Middle frontal gyrus (tissue), 1 donor: ENCODE results near the gene GPR4.
A peak's percentile ranks its signal among the peaks of the same experiment; 100 is the strongest.
"Not testable (repeated sequence)": the region's sequence is repeated elsewhere in the genome, so short reads cannot be mapped to it uniquely, and the experiment has no call there.

Experiments used
- DNase-seq: peaks from one replicate; pipeline ENCODE4 v3.0.0-alpha.2; 2015; ENCODE audit warnings: low spot score; ENCODE audit errors: extremely low spot score

GPR4 gene

DNA sequence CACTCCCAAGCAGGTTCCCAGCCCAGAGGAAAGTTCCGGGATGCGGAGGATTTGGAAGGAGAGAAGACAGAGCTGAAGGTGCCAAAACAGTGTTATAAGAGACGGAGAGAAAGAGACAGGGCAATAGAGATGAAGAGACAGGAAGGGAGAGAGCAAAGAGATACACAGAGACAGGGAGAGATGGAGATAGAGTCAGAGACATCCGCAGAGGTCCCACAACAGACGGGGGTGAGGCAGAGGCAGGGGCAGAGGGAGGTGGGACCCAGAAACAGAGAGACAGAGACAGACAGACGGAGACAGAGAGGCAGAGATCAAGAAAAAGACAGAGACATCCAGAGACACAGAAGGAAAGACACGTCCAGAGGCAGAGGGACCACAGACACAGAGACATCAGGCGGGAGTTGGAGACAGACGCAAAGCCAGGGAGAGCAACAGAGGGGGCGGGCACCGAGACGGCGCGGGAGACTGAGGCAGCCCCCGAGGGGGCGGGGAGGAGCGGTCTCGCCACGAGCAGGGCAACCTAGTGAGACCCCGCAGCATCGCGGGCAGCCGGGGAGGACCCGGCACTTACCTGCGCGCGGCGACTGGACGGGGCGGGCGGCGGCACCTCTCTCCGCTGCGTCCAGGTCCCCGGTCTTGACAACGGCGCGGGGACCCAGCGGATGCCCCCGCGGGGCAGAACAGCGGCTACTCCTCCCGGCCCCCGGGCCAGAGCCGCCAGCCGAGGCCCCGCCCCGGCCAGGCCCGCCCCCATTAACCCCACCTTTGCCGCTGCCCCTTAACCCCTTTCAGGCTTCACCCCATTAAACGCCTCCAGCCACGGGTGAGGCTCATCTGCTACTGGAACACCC, at the start of gene GPR4:
GPR4 (minus strand) TSS at position 689 of the 851 bp plus-strand sequence. CDS start 10,346 bp downstream, outside the sequence.
- no peak for DNase-seq

GRCh38 chr19:45650722-45651121, 48.7 kb upstream of the GPR4 start:
- no peak for DNase-seq

- no peak for DNase-seq
These were observed 44.3 kb upstream of the GPR4 start for GRCh38 chr19:45646345-45646698.

DNA sequence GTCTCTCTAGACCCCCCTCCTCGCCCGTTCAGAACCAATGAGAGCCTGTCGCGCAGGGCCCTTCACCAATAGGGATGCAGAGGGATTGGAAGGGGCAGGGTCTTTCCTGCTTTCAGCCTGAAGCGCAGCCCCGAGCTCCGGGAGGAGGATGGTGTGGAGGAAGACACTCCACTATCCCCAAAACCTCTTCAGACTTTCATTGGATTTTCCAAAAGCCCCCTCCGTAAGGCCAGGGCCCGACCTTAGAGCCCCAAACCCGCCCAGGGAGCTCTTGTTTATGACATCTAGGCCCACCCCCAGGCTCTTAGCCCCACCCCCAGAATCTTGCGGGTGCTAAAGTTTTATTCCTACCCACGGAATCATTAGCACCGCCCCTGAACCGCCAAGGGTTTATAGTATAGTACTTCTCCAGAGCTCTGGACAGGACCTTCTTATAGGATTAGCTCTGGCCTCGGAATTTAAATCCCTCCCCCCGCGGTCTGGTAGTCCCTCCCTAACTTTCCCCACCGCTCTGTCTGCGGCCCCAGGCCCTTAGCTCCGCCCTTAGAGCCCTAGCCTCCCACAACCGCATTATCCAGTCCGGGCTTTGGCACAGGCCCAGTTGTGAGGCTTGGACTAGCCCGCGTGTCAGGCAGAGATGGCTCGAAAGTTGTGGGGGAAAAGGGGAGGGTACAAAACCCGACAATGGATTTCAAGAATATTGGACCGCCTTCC, 43.8 kb upstream of the GPR4 start:
- peak; percentile 91 for DNase-seq

- DNase-seq = peak; percentile 95
These were observed 43.1 kb upstream of the GPR4 start for GRCh38 chr19:45645068-45645630.

- no peak for DNase-seq
These were observed 42.1 kb upstream of the GPR4 start for GRCh38 chr19:45643927-45644771.

GRCh38 chr19:45643024-45643926, 41.3 kb upstream of the GPR4 start:
- peak; percentile 75 for DNase-seq

- no peak for DNase-seq
These were observed 39.5 kb upstream of the GPR4 start for GRCh38 chr19:45641274-45642105.

DNA sequence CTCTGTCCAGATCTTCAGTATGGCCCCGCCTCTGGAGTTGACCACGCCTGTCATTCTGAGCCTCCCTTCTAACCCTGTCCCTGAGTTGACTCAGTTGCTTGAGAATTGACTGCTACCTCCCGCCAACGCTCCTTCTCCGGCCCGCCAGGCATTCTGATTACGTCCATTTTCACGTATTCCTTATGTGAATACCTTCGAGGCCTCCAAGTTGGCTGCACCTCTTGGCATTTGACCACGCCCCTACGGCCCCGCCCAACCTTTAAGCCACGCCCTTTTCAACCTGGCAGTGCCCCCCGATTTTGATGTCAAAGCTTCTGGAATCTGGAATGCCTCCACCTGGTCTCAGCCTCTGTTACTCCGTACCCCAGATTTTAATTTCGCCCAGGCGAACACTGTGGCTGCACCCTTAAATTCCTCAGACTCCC, 38.8 kb upstream of the GPR4 start:
- DNase-seq = no peak

DNA sequence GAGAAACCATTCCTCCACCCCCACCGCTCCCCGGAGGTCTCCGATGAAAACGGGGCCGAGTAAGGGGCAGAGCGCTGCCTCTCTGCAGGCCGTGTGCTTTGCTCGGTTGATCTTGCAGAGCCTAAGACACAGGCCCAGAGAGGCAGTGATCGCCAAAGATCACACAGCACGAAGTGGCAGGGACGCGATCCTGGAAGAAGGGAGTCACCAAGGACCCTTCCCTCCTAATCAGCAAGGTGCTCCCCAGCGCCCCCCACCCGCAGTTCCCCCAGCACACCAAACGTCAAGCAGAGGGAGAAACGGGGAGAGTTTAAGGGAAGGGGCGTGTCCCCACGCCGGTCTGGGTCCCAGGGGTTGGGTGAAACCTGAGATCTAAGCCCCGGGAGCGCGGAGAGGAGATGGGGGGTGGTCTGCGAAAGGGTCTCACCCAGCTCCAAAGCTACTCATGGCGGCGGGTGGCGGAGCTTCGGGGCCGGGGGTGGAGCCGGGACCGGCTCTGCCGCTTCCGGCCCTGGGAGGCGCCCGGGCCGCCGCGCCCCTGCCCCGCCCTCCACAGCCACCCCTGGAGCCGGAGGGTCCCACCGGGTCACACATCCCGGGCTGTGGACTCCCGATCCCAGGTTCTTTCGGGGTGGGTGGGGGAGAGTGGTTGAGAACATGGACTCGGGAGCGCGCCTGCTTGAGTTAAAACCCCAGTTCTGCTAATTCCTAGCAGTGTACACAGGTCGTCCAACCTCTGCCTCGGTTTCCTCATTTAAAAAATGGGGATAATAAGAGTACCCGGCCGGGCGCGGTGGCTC, 37.1 kb upstream of the GPR4 start, which contains the start of gene EML2:
EML2 (minus strand) TSS at position 468 of the 800 bp plus-strand sequence; CDS start at position 447, 21 bp downstream.
- DNase-seq = no peak

GRCh38 chr19:45637890-45638667, 36.1 kb upstream of the GPR4 start:
- DNase-seq = no peak

- DNase-seq = no peak
These were observed 34.9 kb upstream of the GPR4 start for GRCh38 chr19:45636902-45637301.

DNA sequence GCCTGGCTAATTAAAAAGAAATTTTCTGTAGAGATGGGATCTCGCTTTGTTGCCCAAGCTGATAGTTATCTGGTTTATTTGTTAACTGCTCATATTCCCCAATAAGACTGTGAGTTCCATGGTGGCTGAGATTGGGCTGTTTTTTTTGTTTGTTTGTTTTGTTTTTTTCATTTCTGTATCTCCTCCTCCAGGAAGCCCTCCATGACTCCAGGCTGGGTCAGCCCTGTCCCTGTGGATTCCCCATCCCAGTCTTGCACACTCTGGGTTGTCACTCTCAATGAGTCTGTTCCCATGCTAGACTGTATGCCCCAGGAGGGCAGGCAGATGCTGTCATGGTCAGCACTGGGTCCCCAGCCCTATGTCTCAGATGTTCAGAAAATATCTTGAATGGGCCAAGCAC, 34.3 kb upstream of the GPR4 start:
- DNase-seq = no peak

DNA sequence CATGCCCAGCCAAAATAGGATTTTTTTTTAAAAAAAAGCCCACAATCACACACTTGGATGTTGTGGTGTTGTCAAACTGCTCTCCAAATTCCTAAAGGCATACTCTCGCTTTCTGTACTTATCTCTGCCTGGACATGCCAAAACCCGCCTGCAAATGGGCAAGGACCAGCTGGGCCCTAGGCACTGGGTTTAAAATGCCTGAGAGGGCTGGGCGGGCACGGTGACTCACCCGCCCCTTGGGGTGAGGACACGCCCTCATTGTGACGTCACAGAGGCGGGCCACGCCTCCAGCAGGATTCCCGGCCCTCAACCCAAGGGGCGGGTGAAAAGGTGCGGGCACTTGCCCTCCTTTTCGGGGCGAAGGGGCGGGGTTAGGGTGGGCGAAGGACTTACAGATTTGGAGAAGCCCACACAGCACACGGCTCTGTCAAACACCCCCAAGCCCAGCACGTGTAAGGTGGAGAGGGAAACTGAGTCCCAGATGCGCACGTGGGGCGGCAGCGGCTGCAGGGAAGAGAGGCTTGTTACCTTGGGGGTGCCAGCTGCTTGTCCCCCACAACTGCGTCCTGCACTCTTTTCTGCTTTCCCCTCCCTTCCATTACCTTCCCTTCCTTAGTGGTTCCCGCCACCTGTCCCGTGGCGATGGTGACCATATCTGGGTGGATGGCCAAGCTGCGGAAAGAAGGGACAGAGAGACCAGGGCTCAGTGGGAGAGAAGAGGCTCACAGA, 30.6 kb upstream of the GPR4 start:
- no peak for DNase-seq

DNA sequence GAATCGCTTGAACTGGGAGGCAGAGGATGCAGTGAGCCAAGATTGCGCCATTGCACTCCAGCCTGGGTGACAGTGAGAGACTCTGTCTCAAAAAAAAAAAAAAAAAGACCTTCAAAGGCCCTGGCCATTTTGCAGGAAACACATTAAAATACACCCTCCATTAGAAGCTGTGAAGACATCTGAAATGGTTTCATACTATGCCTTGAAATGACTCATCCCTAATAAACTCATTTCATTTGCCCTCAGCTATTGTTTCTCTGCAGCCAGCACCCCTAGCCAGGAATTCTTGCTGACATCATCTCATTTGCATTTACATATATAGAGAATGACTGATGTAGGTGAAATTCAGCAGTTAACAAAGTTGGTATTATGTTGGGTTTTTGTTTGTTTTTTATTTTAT, 28.5 kb upstream of the GPR4 start:
- no peak for DNase-seq

DNA sequence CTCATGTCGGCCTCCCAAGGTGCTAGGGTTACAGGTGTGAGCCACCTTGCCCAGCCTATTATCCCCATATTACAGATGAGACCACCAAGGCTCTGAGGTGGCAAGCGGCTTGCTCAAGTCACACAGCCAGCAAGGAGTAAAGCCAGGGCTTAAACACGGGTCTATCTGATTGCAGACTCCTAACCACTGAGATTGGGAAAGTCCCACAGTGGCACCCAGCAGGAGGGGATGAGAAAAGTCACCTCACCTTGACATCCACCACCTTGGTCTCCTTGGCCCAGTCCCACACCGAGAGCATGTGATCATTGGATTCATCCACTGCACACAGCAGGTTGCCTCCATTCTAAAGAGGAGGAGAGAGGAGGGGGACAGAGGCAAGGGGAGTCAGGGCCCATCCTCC, 27.7 kb upstream of the GPR4 start:
- no peak for DNase-seq

GRCh38 chr19:45628219-45628618, 26.2 kb upstream of the GPR4 start:
- not testable (repeated sequence) for DNase-seq
